Right forelimb (tissue), 1 donor: ENCODE results near the gene HNRNPH1.

Source experiments
- DNase-seq: peaks from one replicate; pipeline ENCODE4 v3.0.0-alpha.2; 2018

Gene HNRNPH1

DNA sequence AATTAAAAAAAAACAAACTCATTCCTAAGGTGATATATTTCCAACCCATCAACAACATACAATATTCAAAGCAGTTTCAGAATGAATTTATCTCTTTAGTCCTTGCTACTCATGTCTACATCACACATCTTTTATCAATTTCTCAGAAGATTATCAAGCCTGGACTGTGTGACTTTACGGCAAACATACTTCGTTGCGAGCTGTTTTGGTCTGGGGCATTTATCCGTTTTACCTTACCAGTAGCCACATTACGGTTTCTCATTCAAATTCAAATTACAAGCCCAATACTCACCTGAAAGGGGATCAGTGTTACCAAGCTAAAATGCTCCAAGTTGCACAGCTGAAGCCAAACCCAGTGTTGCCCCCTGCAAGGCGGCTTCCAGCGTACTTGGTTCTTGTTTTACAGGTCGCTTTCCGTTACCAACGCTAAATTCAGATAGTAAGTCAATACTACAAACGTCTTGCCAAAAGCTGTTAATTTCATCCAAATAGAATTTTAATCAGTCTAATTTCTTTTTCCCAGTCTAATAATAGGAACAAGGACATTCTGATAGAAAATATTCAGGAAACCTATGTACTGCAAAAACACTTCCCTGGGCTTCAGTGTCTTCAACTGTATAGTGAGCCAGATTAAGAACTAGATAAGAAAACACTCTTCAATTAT, 1.8 kb downstream of the HNRNPH1 start:
- no peak for DNase-seq

- no peak for DNase-seq
Observed at GRCh38 chr5:179620703-179621350, 2.6 kb downstream of the HNRNPH1 start.

DNA sequence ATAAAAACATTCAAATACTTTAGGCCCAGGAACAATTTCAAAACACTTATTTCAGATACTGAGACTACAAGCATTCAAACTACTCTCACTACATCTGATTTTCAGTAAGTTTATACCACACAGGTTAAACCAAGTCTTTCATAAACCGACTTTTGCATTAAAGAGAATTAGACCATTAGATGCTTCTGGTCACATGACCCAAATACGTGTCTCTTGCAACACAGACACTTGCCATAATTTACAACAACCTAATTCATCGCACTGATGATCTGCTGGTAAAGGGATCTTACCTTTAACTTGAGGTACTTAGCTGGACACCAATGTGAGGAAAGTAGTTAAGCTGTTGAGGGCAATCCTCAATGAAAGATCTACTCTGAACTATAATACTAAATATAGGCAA, 3.2 kb downstream of the HNRNPH1 start:
- DNase-seq, result no peak

GRCh38 chr5:179619776-179620175, 3.7 kb downstream of the HNRNPH1 start:
- DNase-seq, result no peak

GRCh38 chr5:179618923-179619554, 4.4 kb downstream of the HNRNPH1 start:
- no peak for DNase-seq

DNA sequence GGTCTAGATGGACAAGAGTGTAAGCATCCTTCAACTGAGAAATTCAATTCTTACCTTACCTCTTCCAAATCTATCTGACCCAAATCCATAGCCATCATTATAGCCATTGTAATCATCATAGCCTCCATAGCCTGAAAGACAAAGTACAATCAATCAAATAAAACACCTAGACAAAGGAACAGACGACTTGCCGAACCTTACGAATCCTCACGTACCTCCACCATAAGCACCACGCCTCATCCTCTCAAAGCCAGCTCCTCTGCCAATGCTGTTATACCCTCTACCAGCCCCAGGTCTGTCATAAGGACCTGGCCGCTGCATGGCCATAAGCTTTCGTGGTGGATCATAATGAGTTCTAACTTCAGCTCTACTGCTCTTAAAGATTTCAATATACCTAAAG, 5.5 kb downstream of the HNRNPH1 start:
- DNase-seq, result no peak

- DNase-seq, result no peak
Observed at GRCh38 chr5:179616002-179616594, 7.4 kb downstream of the HNRNPH1 start.

- DNase-seq, result no peak
Observed at GRCh38 chr5:179615203-179615602, 8.3 kb downstream of the HNRNPH1 start.

DNA sequence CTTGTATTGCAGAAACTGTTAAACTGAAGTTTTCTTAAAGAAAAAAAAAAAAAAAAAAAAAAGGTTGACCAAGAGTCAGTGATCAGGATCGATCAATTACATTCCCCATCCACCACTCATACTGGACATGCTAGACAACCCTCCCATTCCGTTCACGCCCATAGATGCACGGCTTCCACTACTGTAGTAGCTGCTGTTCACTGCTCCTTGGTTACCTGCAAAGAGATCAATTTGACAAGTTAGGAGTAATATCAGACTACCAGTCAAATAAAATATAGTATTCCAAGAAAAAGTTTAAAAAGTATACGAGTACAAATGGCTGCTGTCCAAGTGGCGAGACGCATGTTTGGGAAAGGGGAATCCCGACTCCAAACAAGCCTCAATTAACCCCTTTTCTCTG, 8.7 kb downstream of the HNRNPH1 start:
- DNase-seq, result no peak

DNA sequence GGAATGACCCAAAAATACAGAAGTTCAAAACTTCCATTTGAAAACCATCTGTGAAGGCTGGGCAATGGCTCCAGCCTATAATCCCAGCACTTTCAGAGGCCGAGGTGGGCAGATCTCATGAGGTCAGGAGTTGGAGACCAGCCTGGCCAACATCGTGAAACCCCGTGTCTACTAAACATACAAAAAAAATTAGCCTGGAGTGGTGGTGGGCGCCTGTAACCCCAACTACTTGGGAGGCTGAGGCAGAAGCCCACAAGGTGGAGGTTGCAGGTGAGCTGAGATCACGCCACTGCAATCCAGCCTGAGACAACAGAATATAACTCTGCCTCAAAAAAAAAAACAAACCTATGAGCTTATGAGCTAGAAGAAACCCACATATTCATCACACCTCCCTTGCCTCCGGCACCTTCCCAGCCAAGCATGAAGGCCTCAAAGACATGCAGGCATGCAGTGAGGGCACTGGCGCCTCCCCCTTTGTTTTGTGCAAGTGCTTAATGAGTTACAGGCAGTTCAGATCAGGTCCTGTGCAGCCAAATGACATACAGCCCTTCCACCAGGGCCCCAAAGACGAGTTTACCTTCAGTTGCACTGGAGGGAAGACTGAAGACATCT, 9.9 kb downstream of the HNRNPH1 start:
- no peak for DNase-seq

GRCh38 chr5:179612577-179613459, 10.7 kb downstream of the HNRNPH1 start:
- no peak for DNase-seq

DNA sequence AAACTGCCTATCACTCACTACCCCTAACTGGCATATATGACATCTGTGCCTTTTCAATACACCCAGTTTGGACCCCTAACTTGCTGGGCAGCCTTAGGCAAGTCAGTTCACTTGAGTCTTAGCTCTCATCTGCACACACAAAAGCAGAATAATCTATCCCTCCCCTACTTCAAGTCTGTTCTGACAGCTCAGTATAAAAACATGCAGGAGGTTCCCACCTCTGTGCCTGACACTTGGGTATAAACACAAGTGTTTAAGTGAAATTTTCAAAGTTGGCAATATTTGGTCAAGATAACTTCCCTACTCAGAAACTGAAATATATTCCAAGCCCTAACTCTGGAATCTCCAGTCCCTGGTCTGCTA, 12.6 kb downstream of the HNRNPH1 start:
- no peak for DNase-seq

DNA sequence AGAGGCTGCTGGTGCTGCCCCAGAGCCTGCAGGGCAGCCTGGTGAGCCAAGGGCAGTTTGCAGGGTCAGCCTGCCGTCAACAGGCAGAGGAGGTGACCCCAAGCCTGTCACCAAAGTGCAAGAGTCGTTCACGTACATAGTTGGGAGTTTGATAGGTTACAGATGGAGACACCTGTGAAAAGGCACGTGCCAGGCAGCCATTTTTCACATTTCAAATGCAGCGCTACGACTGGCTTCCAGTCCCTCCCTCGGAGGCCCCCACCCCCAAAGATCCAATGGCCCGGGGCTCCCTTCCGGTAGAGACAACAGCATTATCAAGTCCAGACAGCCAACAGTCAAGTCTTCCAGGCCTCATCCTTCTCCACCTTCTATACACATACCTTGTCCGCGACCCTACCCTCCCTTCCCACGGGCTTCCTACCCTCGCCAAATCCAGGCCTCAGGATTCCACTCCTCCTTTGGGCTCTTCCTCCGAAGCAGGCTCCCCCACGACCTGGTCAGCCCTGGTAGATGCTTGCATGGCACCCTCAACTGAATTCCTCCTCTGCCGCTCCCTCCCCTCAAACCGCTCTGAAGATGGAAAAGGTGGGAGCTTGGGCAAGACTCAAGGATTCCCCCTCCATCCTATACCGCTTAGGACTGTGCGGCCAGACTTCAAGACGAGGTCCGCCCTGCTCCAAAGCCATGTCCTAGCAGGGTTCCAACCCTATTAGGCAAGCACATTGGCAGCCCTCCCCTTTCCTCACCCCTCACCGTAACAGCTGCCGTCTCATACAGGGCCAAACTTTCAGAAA, 13.2 kb downstream of the HNRNPH1 start:
- DNase-seq, result no peak

- DNase-seq, result no peak
Observed at GRCh38 chr5:179609834-179610108, 13.7 kb downstream of the HNRNPH1 start.

DNA sequence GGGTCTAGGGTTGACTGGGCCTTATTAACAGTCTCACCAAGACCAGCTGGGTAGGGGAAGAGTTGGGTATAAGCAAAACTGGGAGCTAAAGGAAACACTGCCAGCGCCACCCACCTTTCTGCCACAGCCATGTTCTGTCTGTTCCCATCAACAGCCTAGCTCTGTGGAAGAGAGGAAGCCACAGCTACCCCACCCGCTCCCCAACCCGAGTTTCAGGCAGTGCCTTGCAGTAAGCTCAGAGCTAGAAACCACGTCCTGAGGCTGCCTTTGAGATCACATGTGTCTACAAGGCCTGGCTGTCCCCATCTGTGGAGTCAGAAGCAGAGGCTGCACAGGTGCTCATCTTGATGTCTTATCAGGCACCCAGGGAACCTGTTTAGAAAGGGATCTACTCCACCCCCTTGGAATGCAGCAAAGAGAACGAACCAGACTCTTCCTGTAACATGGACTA, 15.3 kb downstream of the HNRNPH1 start:
- DNase-seq, result no peak

- DNase-seq, result no peak
Observed at GRCh38 chr5:179607160-179607931, 16.1 kb downstream of the HNRNPH1 start.

- DNase-seq, result no peak
Observed at GRCh38 chr5:179606910-179607159, 16.6 kb downstream of the HNRNPH1 start.

- no peak for DNase-seq
Observed at GRCh38 chr5:179606071-179606909, 17.2 kb downstream of the HNRNPH1 start.

DNA sequence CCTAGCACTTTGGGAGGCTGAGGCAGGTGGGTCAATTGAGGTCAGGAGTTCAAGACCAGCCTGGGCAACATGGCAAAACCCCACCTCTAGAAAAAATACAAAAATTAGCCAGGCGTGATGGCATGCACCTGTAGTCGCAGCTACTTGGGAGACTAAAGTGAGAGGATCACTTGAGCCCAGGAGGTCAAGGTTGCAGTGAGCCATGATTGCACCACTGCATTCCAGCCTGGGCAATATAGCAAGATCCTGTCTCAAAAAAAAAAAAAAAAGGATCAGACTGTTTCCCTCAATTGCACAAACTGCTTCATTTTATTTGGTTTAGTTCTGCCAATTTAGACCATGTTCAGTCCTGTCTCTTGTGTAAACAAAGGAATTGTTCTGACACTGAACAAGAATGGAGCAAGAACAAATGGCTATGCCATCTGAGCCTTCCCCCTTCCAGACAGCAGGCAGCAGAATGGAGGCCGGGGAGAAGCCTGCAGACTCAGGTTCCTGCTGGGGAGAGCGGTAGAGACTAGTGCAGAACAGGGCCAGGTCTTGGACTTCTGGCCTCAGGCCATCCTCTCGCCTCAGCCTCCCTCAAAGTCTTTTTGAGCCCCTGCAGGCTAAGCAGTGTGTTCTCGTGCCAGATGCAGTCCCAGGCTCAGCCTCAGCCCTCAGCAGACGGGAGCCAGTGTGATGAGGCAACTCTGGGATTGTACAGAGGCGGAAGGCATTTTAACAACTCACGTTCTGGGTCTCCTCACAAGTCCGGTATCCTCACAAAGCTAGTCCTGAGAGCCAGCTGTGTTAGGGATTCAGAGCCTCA, 18.2 kb downstream of the HNRNPH1 start:
- DNase-seq, result no peak

DNA sequence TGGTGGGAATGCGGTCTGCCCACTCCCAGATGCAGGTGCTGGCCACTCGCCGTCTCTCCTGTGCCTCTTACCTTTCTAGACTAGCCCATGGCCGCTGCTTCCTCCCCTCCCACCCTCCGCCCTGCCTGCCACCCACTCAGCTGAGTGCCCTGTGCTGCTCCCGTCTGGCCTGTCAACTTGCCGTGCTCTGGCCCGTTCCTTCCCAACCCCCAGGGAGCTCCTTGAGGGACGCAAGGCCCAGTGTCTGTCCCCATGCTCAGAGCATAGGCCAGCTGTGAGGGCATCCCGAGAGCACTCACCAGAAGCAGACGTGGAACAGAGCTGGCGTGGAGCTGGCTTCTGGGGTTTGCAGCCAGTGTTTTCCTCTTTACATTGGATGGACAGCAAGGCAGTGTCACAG, 20.2 kb downstream of the HNRNPH1 start:
- no peak for DNase-seq
